ENCODE results near the gene IKZF2. TPM values are rescaled to one million over a fixed set of nuclear protein-coding genes. Genes with fewer than 3 reads are reported as not detected.

IKZF2 gene
- total and polyA plus RNA-seq, 7 experiments from 2014 or later: 0.26 to 23.4 (median 6.1) TPM

DNA sequence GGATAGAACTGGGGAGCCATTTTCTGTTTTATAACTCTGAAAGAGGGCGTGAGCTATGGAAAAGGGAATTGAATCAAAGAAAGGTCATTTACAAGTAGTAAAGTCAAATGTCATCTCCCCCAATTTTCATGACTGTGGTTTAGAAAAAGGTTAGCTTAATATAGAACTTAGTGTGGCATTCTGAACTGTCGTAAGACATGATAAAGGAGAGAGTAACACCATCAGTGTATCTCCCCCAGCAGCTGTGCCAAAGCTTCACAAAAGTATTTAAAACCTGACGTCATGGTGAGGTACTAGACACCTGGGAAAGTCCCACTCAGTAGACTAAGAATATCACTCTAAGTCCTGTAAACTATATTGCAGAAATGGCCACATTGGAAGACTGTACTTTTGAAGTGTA is 5.8 kb upstream of the IKZF2 start:
- Histone ChIP-seq H3K27ac (ENCODE audit: low read depth, low read length) (no peak overlapping the region), H3K27me3 (ENCODE audit: control insufficient read depth in 2 of 2, insufficient read depth in 2 of 2, low read length in 2 of 2) (peaks cover 0 to 3% of the 10 kb centered on the region in 2 donors), H3K4me3 (ENCODE audit: low read length) (no peak overlapping the region), H3K4me1 (ENCODE audit: control insufficient read depth in 2 of 2, insufficient read depth in 2 of 2, low read length in 2 of 2) (no peaks in the 10 kb centered on the region), H3K9me3 (ENCODE audit: control insufficient read depth in 2 of 3, low read length in 3 of 3) (no peaks in the 10 kb centered on the region), H3K36me3 (ENCODE audit: control insufficient read depth in 2 of 3, insufficient read depth in 3 of 3, low read length in 3 of 3) (peaks cover 0 to under 1% (median 0%) of the 10 kb centered on the region in 3 experiments)
- ChIA-PET CTCF (no interaction called here), POLR2A (no interaction called here)
- H3K9me3 Mint-ChIP-seq: peaks cover 0 to 1% (median 0%) of the 10 kb centered on the region in 11 donors
- peaks cover 5 to 14% (median 10%) of the 10 kb centered on the region in 7 donors for H3K4me1 Mint-ChIP-seq
- H3K4me3 Mint-ChIP-seq: no peak overlapping the region
- peak; percentile 60 for ATAC-seq
- peak overlapping the region in 2 of 9 donors; percentile 0 to 5 for H3K27ac Mint-ChIP-seq
- DNase-seq: peak in 2 of 9 donors; percentile 19 to 31
- intact Hi-C loops (cut with micrococcal nuclease): loop anchor here in 1 of 2 donors (10.0 kb wide), 2 partner anchors 152 to 262 kb away; no protein-coding TSS in a partner anchor
- H3K36me3 Mint-ChIP-seq: no peaks in the 10 kb centered on the region
- peaks cover 26 to 32% (median 27%) of the 10 kb centered on the region in 5 donors for H3K27me3 Mint-ChIP-seq

DNA sequence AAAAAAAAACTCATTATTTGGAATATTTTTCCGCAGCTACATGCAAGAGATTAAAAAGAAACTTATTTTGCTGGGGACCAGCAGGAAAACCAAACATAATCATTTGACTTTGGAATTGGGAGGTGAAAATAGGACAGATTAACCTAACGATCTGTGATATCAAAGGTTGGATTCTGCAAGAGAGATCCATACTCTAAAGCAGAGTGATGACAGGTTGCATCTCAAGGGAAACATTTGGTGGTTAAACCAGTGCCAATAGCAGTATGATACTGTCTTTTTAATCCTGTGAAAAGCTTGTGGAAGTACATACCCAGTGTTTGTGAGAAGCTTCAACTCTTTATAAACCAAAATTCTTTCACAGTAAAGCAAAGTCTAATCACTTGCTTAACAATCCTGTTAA is 5.3 kb upstream of the IKZF2 start:
- peaks cover 0 to 1% (median 0%) of the 10 kb centered on the region in 11 donors for H3K9me3 Mint-ChIP-seq
- DNase-seq (no peak), ATAC-seq (no peak)
- POLR2A ChIA-PET: no interaction called here
- H3K27me3 ChIP-seq (ENCODE audit: control insufficient read depth in 2 of 2, insufficient read depth in 2 of 2, low read length in 2 of 2): peaks cover 0 to 4% of the 10 kb centered on the region in 2 donors
- H3K27ac ChIP-seq (ENCODE audit: low read depth, low read length): no peak overlapping the region
- peaks cover 6 to 16% (median 11%) of the 10 kb centered on the region in 7 donors for H3K4me1 Mint-ChIP-seq
- peaks cover 27 to 34% (median 29%) of the 10 kb centered on the region in 5 donors for H3K27me3 Mint-ChIP-seq
- intact Hi-C loops (cut with micrococcal nuclease): loop anchor here in 1 of 2 donors (10.0 kb wide), 2 partner anchors 152 to 262 kb away; no protein-coding TSS in a partner anchor
- no peaks in the 10 kb centered on the region for H3K9me3 ChIP-seq (ENCODE audit: control insufficient read depth in 2 of 3, low read length in 3 of 3)
- H3K4me3 ChIP-seq (ENCODE audit: low read length): no peak overlapping the region
- peak overlapping the region in 1 of 9 donors; percentile 5 for H3K27ac Mint-ChIP-seq
- CTCF ChIA-PET: no interaction called here
- no peak overlapping the region for H3K4me3 Mint-ChIP-seq
- no peaks in the 10 kb centered on the region for H3K36me3 Mint-ChIP-seq
- no peaks in the 10 kb centered on the region for H3K4me1 ChIP-seq (ENCODE audit: control insufficient read depth in 2 of 2, insufficient read depth in 2 of 2, low read length in 2 of 2)
- H3K36me3 ChIP-seq (ENCODE audit: control insufficient read depth in 2 of 3, insufficient read depth in 3 of 3, low read length in 3 of 3): peaks cover 0 to 4% (median 0%) of the 10 kb centered on the region in 3 experiments

DNA sequence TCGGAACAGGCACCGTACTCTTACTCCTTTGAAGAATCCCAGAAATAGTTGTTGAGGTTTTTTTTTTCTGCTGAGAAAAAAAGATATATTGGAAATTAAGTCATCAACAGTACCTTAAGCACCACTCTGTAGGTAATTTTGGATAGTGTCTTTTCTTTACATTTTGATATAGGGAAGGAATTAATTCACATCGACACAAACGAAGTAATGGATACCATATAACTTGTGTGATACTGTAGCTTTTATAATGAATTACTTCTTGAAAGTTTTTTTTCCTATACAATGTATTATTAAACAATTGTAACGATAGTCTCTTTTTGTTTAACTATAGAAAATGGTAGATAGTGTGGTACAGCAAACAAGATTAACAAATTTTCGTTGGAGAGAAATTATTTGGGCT is 1.5 kb upstream of the IKZF2 start:
- H3K27me3 Mint-ChIP-seq: peaks cover 48 to 68% (median 50%) of the 10 kb centered on the region in 5 donors
- CTCF ChIA-PET: interaction anchor here (1.6 to 3.1 kb wide), 2 partner anchors 10 to 375 kb away, joined by 4 to 17 read pairs; no protein-coding TSS in a partner anchor
- POLR2A ChIA-PET: interaction anchor here (0.8 kb wide), 1 partner anchor 22 kb away, joined by 3 read pairs; no protein-coding TSS in a partner anchor
- no peaks in the 10 kb centered on the region for H3K36me3 Mint-ChIP-seq
- no peak for DNase-seq
- Histone ChIP-seq H3K4me1 (ENCODE audit: control insufficient read depth in 2 of 2, insufficient read depth in 2 of 2, low read length in 2 of 2) (no peaks in the 10 kb centered on the region), H3K36me3 (ENCODE audit: control insufficient read depth in 2 of 3, insufficient read depth in 3 of 3, low read length in 3 of 3) (peaks cover 0 to 4% (median 0%) of the 10 kb centered on the region in 3 experiments), H3K4me3 (ENCODE audit: low read length) (peak overlapping the region; percentile 61), H3K9me3 (ENCODE audit: control insufficient read depth in 2 of 3, low read length in 3 of 3) (no peaks in the 10 kb centered on the region), H3K27me3 (ENCODE audit: control insufficient read depth in 2 of 2, insufficient read depth in 2 of 2, low read length in 2 of 2) (peaks cover 0 to 4% of the 10 kb centered on the region in 2 donors), H3K27ac (ENCODE audit: low read depth, low read length) (peak overlapping the region; percentile 73)
- ATAC-seq: no peak
- peak overlapping the region; percentile 73 to 95 (median 86) for H3K4me3 Mint-ChIP-seq
- peaks cover 0 to under 1% (median 0%) of the 10 kb centered on the region in 11 donors for H3K9me3 Mint-ChIP-seq
- H3K4me1 Mint-ChIP-seq: peaks cover 6 to 47% (median 36%) of the 10 kb centered on the region in 7 donors
- H3K27ac Mint-ChIP-seq: peak overlapping the region in 4 of 9 donors; percentile 55 to 85 (median 75)
- intact Hi-C loops (cut with micrococcal nuclease): loop anchor here (1.0 to 10.0 kb wide), 9 partner anchors 84 to 1658 kb away; partner anchors contain the start of genes BARD1 (in 1 of the 2) and SPAG16 (in 1 of the 2)

DNA sequence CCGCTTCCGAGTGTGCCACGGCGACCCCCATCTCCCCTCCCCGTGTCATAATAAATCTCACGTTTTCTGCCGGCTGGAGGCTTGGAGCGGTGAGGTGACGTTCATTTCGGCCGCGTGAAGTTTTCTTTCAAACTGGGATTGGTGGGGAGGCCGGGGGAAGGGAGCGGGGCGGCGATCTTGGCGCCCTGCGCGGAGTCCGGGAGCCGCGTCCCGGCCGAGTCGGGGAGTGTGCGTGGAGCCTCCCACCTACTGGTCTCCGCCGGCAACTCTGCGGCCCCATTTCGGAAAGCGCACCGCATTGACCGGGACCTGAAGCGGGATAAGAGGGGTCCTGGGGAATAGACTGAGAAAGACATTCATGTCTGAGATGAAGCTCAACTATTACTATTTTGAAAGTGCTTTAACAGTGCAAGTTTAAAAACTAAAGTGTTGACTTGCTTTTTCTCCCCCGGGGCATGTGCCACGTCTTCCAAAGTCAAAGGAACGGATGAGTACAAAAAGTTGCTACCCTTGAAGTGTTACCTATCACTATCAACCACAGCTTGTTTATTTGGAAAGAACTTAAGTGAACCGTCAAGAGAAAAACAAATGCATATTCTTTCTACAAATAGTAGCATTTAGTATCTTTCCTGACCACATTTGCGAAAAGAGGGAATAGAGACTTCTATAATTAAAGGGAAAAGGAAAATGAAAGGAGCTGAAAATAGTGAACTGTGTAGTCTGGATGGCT is 818 bp upstream of the IKZF2 start:
- intact Hi-C loops (cut with micrococcal nuclease): loop anchor here (1.0 to 10.0 kb wide), 7 partner anchors 85 to 1659 kb away; partner anchors contain the start of genes BARD1 (in 1 of the 2) and SPAG16 (in 1 of the 2)
- ATAC-seq: peak; percentile 22
- peak overlapping the region in 8 of 9 donors; percentile 8 to 85 (median 61) for H3K27ac Mint-ChIP-seq

DNA sequence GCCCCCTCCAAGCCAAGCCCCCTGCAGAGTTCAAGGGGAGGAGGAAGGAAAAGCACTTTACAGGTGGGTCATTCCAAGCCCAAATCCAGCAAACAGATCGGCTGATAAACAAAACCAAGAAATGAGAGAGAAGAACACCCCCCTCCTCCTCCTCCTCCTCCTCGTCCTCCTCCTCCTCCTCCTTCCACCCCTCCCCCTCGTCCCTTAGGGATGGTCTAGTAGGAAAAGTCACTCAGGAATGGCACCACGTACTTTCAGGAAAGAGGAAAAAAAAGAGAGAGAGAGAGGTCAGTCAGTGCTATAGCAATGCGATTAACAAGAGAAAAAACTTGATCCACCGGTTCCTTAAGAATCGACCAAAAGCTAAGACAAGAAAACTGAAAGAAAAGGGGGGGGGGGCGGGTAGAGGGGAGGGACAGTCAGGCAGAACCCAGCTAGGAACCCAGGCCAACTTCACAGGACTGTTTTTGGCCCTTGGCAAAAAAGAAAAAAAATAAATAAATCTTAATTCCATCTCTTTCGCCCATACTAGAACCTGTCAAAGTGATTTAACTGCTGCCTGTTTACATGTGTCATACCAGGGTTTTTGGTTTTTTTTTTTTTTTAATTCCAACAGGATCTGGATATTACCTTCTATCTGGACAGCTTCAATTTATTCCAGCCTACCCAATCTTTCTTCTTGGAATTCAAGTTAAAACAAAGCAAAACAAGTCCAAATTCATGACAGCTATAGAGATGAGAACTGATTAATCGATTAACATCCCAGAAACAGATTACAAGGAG is 906 bp downstream of the IKZF2 start:
- peak overlapping the region; percentile 49 for H3K27ac ChIP-seq (ENCODE audit: low read depth, low read length)

More for the DNA sequence above, 818 bp upstream of the IKZF2 start:
- peak overlapping the region; percentile 73 to 95 (median 86) for H3K4me3 Mint-ChIP-seq
- DNase-seq: peak in 3 of 9 donors; percentile 13 to 36 (median 29)
- Histone ChIP-seq H3K36me3 (ENCODE audit: control insufficient read depth in 2 of 3, insufficient read depth in 3 of 3, low read length in 3 of 3) (peaks cover 0 to 4% (median 0%) of the 10 kb centered on the region in 3 experiments), H3K4me1 (ENCODE audit: control insufficient read depth in 2 of 2, insufficient read depth in 2 of 2, low read length in 2 of 2) (no peaks in the 10 kb centered on the region), H3K27me3 (ENCODE audit: control insufficient read depth in 2 of 2, insufficient read depth in 2 of 2, low read length in 2 of 2) (peaks cover 0 to 4% of the 10 kb centered on the region in 2 donors), H3K27ac (ENCODE audit: low read depth, low read length) (peak overlapping the region; percentile 73), H3K4me3 (ENCODE audit: low read length) (peak overlapping the region; percentile 61), H3K9me3 (ENCODE audit: control insufficient read depth in 2 of 3, low read length in 3 of 3) (no peaks in the 10 kb centered on the region)
- no peaks in the 10 kb centered on the region for H3K9me3 Mint-ChIP-seq
- ChIA-PET CTCF (interaction anchor here (0.6 to 3.1 kb wide), 3 partner anchors 10 to 401 kb away, joined by 3 to 17 read pairs (median 4); no protein-coding TSS in a partner anchor), POLR2A (interaction anchor here (0.8 kb wide), 1 partner anchor 21 kb away, joined by 3 read pairs; no protein-coding TSS in a partner anchor)
- peaks cover 47 to 72% (median 51%) of the 10 kb centered on the region in 5 donors for H3K27me3 Mint-ChIP-seq
- peaks cover 6 to 47% (median 36%) of the 10 kb centered on the region in 7 donors for H3K4me1 Mint-ChIP-seq
- H3K36me3 Mint-ChIP-seq: no peaks in the 10 kb centered on the region

More for the DNA sequence above, 906 bp downstream of the IKZF2 start:
- intact Hi-C loops (cut with micrococcal nuclease): loop anchor here (1.0 to 10.0 kb wide), 7 partner anchors 46 to 1657 kb away; partner anchors contain the start of genes BARD1 (in 1 of the 2) and SPAG16 (in 1 of the 2)
- CTCF ChIA-PET: no interaction called here
- H3K27me3 ChIP-seq (ENCODE audit: control insufficient read depth in 2 of 2, insufficient read depth in 2 of 2, low read length in 2 of 2): peaks cover 0 to 4% of the 10 kb centered on the region in 2 donors
- peak overlapping the region; percentile 69 for H3K4me3 ChIP-seq (ENCODE audit: low read length)
- H3K27me3 Mint-ChIP-seq: peaks cover 39 to 68% (median 42%) of the 10 kb centered on the region in 5 donors
- ATAC-seq (no peak), DNase-seq (no peak)
- peak overlapping the region; percentile 62 to 92 (median 83) for H3K27ac Mint-ChIP-seq
- POLR2A ChIA-PET: interaction anchor here (0.8 kb wide), 1 partner anchor 86 kb away, joined by 3 read pairs; no protein-coding TSS in a partner anchor
- H3K4me1 Mint-ChIP-seq: peaks cover 6 to 51% (median 36%) of the 10 kb centered on the region in 7 donors
- H3K4me3 Mint-ChIP-seq: peak overlapping the region; percentile 83 to 96 (median 92)
- H3K4me1 ChIP-seq (ENCODE audit: control insufficient read depth in 2 of 2, insufficient read depth in 2 of 2, low read length in 2 of 2): no peaks in the 10 kb centered on the region
- peaks cover 0 to 4% (median 0%) of the 10 kb centered on the region in 3 experiments for H3K36me3 ChIP-seq (ENCODE audit: control insufficient read depth in 2 of 3, insufficient read depth in 3 of 3, low read length in 3 of 3)
- H3K9me3 Mint-ChIP-seq: no peaks in the 10 kb centered on the region
- H3K36me3 Mint-ChIP-seq: no peaks in the 10 kb centered on the region
- no peaks in the 10 kb centered on the region for H3K9me3 ChIP-seq (ENCODE audit: control insufficient read depth in 2 of 3, low read length in 3 of 3)
